ENCODE data around the gene IFT172.

Gene IFT172

GRCh38 chr2:27441958-27442919, 47.3 kb downstream of the IFT172 start, which contains the start of gene KRTCAP3:
Gene KRTCAP3 (plus strand): TSS chr2:27442381. CDS start chr2:27442413, 32 bp downstream.
- no peaks in the 10 kb centered on the region for H3K9me2 ChIP-seq (replicated peaks; ENCODE audit: control insufficient read depth, low read length)
- no peak within 1 kb of the TSS for H3K4me3 ChIP-seq (ENCODE audit: low read length)
- no peaks in the 10 kb centered on the region for H3F3A ChIP-seq (ENCODE audit: control insufficient read depth, insufficient read depth)
- H3K79me2 ChIP-seq (ENCODE audit: control insufficient read depth, low read length): no peaks in the 10 kb centered on the region
- no peak for TF ChIP-seq EZH2phosphoT487 (IDR thresholded peaks at IDR 0.05; ENCODE audit: borderline replicate concordance, low read length)
- TF ChIP-seq, protein P1, sequence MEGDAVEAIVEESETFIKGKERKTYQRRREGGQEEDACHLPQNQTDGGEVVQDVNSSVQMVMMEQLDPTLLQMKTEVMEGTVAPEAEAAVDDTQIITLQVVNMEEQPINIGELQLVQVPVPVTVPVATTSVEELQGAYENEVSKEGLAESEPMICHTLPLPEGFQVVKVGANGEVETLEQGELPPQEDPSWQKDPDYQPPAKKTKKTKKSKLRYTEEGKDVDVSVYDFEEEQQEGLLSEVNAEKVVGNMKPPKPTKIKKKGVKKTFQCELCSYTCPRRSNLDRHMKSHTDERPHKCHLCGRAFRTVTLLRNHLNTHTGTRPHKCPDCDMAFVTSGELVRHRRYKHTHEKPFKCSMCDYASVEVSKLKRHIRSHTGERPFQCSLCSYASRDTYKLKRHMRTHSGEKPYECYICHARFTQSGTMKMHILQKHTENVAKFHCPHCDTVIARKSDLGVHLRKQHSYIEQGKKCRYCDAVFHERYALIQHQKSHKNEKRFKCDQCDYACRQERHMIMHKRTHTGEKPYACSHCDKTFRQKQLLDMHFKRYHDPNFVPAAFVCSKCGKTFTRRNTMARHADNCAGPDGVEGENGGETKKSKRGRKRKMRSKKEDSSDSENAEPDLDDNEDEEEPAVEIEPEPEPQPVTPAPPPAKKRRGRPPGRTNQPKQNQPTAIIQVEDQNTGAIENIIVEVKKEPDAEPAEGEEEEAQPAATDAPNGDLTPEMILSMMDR (IDR thresholded peaks at IDR 0.05; ENCODE audit: low read depth, low read length, poor library complexity, severe bottlenecking): no peak
- H4K20me1 ChIP-seq (ENCODE audit: control insufficient read depth, insufficient read depth, low read depth, low read length): no peaks in the 10 kb centered on the region
- no peaks in the 10 kb centered on the region for H3K27me3 ChIP-seq (ENCODE audit: control insufficient read depth, low read length)
- H3K4me1 ChIP-seq (ENCODE audit: control insufficient read depth, low read length): no peaks in the 10 kb centered on the region
- H3K36me3 ChIP-seq (ENCODE audit: control insufficient read depth, low read length): peaks cover 35% of the 10 kb centered on the region
- no peak within 1 kb of the TSS for H3K4me2 ChIP-seq (ENCODE audit: low read length)
- H3K27ac ChIP-seq (ENCODE audit: low read depth, low read length): no peak within 1 kb of the TSS
- no peaks in the 10 kb centered on the region for H3K9me3 ChIP-seq (ENCODE audit: control insufficient read depth, insufficient read depth, low read length)

GRCh38 chr2:27441226-27441926, 48.2 kb downstream of the IFT172 start:
- Histone ChIP-seq H3K4me3 (ENCODE audit: low read length) (no peak overlapping the region), H3K79me2 (ENCODE audit: control insufficient read depth, low read length) (no peaks in the 10 kb centered on the region), H3F3A (ENCODE audit: control insufficient read depth, insufficient read depth) (no peaks in the 10 kb centered on the region), H4K20me1 (ENCODE audit: control insufficient read depth, insufficient read depth, low read depth, low read length) (no peaks in the 10 kb centered on the region), H3K9me2 (replicated peaks; ENCODE audit: control insufficient read depth, low read length) (no peaks in the 10 kb centered on the region), H3K4me1 (ENCODE audit: control insufficient read depth, low read length) (no peaks in the 10 kb centered on the region), H3K27ac (ENCODE audit: low read depth, low read length) (no peak overlapping the region), H3K4me2 (ENCODE audit: low read length) (no peak overlapping the region), H3K36me3 (ENCODE audit: control insufficient read depth, low read length) (peaks cover 44% of the 10 kb centered on the region), H3K27me3 (ENCODE audit: control insufficient read depth, low read length) (no peaks in the 10 kb centered on the region), H3K9me3 (ENCODE audit: control insufficient read depth, insufficient read depth, low read length) (no peaks in the 10 kb centered on the region)
- no peak for TF ChIP-seq EZH2phosphoT487 (IDR thresholded peaks at IDR 0.05; ENCODE audit: borderline replicate concordance, low read length)
- TF ChIP-seq, protein P1 (IDR thresholded peaks at IDR 0.05; ENCODE audit: low read depth, low read length, poor library complexity, severe bottlenecking): no peak

GRCh38 chr2:27435628-27436027, 53.9 kb downstream of the IFT172 start:
- no peaks in the 10 kb centered on the region for H3K27me3 ChIP-seq (ENCODE audit: control insufficient read depth, low read length)
- no peak overlapping the region for H3K4me2 ChIP-seq (ENCODE audit: low read length)
- no peaks in the 10 kb centered on the region for H3K9me3 ChIP-seq (ENCODE audit: control insufficient read depth, insufficient read depth, low read length)
- TF ChIP-seq, protein P1 (IDR thresholded peaks at IDR 0.05; ENCODE audit: low read depth, low read length, poor library complexity, severe bottlenecking): no peak
- TF ChIP-seq EZH2phosphoT487 (IDR thresholded peaks at IDR 0.05; ENCODE audit: borderline replicate concordance, low read length): no peak
- peaks cover 64% of the 10 kb centered on the region for H3K36me3 ChIP-seq (ENCODE audit: control insufficient read depth, low read length)
- H4K20me1 ChIP-seq (ENCODE audit: control insufficient read depth, insufficient read depth, low read depth, low read length): no peaks in the 10 kb centered on the region
- H3K4me3 ChIP-seq (ENCODE audit: low read length): no peak overlapping the region
- no peaks in the 10 kb centered on the region for H3F3A ChIP-seq (ENCODE audit: control insufficient read depth, insufficient read depth)
- H3K9me2 ChIP-seq (replicated peaks; ENCODE audit: control insufficient read depth, low read length): no peaks in the 10 kb centered on the region
- peaks cover under 1% of the 10 kb centered on the region; the same call in 1 of the 2 replicates for H3K4me1 ChIP-seq (ENCODE audit: control insufficient read depth, low read length)
- H3K27ac ChIP-seq (ENCODE audit: low read depth, low read length): no peak overlapping the region
- H3K79me2 ChIP-seq (ENCODE audit: control insufficient read depth, low read length): peaks cover 21% of the 10 kb centered on the region

Measured in DOHH2 (cell line).